K562 (cell line): ENCODE results near the gene DCN. TPM values are rescaled to one million over a fixed set of nuclear protein-coding genes. Genes with fewer than 3 reads are reported as not detected.

Experiments
- ATAC-seq: fragments of 200-7000 bp; cut with Tn5 transposase; 3 replicates; pipeline ENCODE4 v1.9.1; 2020; ENCODE audit warnings: moderate library complexity
- BruUV-seq: library from RNA; stranded (reverse); fragments of 400-500 nt; replicated peaks from 2 replicates; lab custom pipeline; 2021; lab: Mats Ljungman, UMichigan
- CTCF ChIA-PET: fragments of 300-600 bp; formaldehyde crosslinking; extraction: SDS; loops from one replicate; lab custom pipeline; 2021; ENCODE audit warnings: low intra/inter-chr PET ratio; lab: Yijun Ruan, JAX
- POLR2A ChIA-PET: fragments of 300-600, 350-650 bp; sonication (Branson Sonifier 250); formaldehyde crosslinking; extraction: SDS; loops from one replicate; lab custom pipeline; 2021; ENCODE audit warnings: antibody characterized with exemption, inconsistent platforms; lab: Yijun Ruan, JAX
- DNase-seq, 4 experiments: peaks; one replicate each; pipeline versions ENCODE4 v3.0.0 to v3.0.0-alpha.2; 2011 to 2018; ENCODE audit warnings: low spot score in 3 of 4, mixed read lengths in 3 of 4; ENCODE audit errors: extremely low read depth in 1 of 4
- FAIRE-seq: peaks from 2 replicates; lab custom pipeline; 2011; peaks lifted over from hg19 to GRCh38; lab: Jason Lieb, UNC
- H2AFZ ChIP-seq: 2 replicates; pipeline ENCODE4 v1.6.0; 2011; ENCODE audit warnings: low read depth, low read length, control low read depth, inconsistent platforms
- H3K27ac ChIP-seq: fragments of 200-600 bp; 3 replicates; pipeline ENCODE4 v1.8.0; 2011; ENCODE audit warnings: low read depth, mild to moderate bottlenecking, control low read depth, inconsistent platforms, low read length, moderate library complexity, mixed read lengths; ENCODE audit errors: extremely low read depth
- H3K27me3 ChIP-seq, 2 experiments: fragments of 300-600 bp in 1 of 2; 2 replicates in 1 of 2; 3 replicates in 1 of 2; pipeline versions ENCODE4 v1.6.0 to v1.8.0; 2011; ENCODE audit warnings: inconsistent platforms in 2 of 2, low read length in 2 of 2, mild to moderate bottlenecking in 1 of 2, mixed read lengths in 1 of 2, moderate library complexity in 1 of 2; ENCODE audit not compliant: control insufficient read depth in 2 of 2, insufficient read depth in 2 of 2
- H3K36me3 ChIP-seq: fragments of 300-600 bp; 3 replicates; pipeline ENCODE4 v1.8.0; 2011; ENCODE audit warnings: mild to moderate bottlenecking, low read length, inconsistent platforms; ENCODE audit not compliant: control insufficient read depth, insufficient read depth
- H3K4me1 ChIP-seq, 2 experiments: fragments of 200-600 bp in 1 of 2; replicated peaks in 1 of 2; 2 replicates in 1 of 2; 3 replicates in 1 of 2; pipeline versions ENCODE4 v1.5.1 to v1.8.0; 2011; ENCODE audit warnings: inconsistent platforms in 2 of 2, low read length in 2 of 2, mild to moderate bottlenecking in 1 of 2, mixed read lengths in 1 of 2, moderate library complexity in 1 of 2; ENCODE audit not compliant: control insufficient read depth in 2 of 2, insufficient read depth in 2 of 2
- H3K4me2 ChIP-seq: 2 replicates; pipeline ENCODE4 v1.6.1; 2011; ENCODE audit warnings: low read length, control low read depth, inconsistent platforms, mixed read lengths; ENCODE audit not compliant: insufficient read depth
- H3K4me3 ChIP-seq: fragments of 200-600 bp; sonication (generic), shearing (Covaris generic); 2 replicates; pipeline ENCODE4 v1.5.1; 2016; ENCODE audit warnings: control low read depth, inconsistent platforms
- H3K79me2 ChIP-seq: fragments of 200-600 bp; 3 replicates; pipeline ENCODE4 v1.8.0; 2011; ENCODE audit warnings: low read length, inconsistent platforms; ENCODE audit not compliant: control insufficient read depth, insufficient read depth
- H3K9ac ChIP-seq, 2 experiments: 2 replicates each; pipeline versions ENCODE4 v1.6.0 to v1.6.1; 2011; ENCODE audit warnings: low read depth in 2 of 2, low read length in 2 of 2, control low read depth in 1 of 2, inconsistent platforms in 1 of 2, mild to moderate bottlenecking in 1 of 2, mixed read lengths in 1 of 2; ENCODE audit not compliant: insufficient read depth in 1 of 2
- H3K9me1 ChIP-seq: one replicate; pipeline ENCODE4 v1.6.0; 2011; ENCODE audit warnings: inconsistent platforms, mild to moderate bottlenecking, low read length, moderate library complexity; ENCODE audit not compliant: control insufficient read depth, insufficient read depth
- H3K9me3 ChIP-seq: replicated peaks from 2 replicates; pipeline ENCODE4 v1.5.1; 2011; ENCODE audit warnings: low read depth, low read length, inconsistent platforms; ENCODE audit not compliant: control insufficient read depth, insufficient read depth
- H4K20me1 ChIP-seq: replicated peaks from 2 replicates; pipeline ENCODE4 v1.6.1; 2011; ENCODE audit warnings: low read length, inconsistent platforms, mixed read lengths; ENCODE audit not compliant: control insufficient read depth, insufficient read depth
- E2F3 ChIP-seq: fragments of 250-450 bp; sonication (Bioruptor Pico); IDR thresholded peaks from 2 replicates; pipeline ENCODE4 v1.4.0; 2020; ENCODE audit warnings: mild to moderate bottlenecking
- PHTF2 ChIP-seq: fragments of 250-450 bp; sonication (Bioruptor Pico); IDR thresholded peaks from 2 replicates; pipeline ENCODE4 v1.5.0; 2021; ENCODE audit warnings: mild to moderate bottlenecking
- TAF1 ChIP-seq: IDR thresholded peaks from 2 replicates; pipeline ENCODE4 v1.6.1; 2011; ENCODE audit warnings: mild to moderate bottlenecking, low read length, moderate library complexity; ENCODE audit not compliant: insufficient read depth, control insufficient read depth, severe bottlenecking; ENCODE audit errors: extremely low read depth
- ZNF133 ChIP-seq: fragments of 250-450 bp; sonication (Bioruptor Pico); IDR thresholded peaks from 2 replicates; pipeline ENCODE4 v1.4.0; 2020; ENCODE audit warnings: mild to moderate bottlenecking
- WGBS: fragments of 100-300 bp; shearing (Covaris generic); methylation state at CpG from one replicate; pipeline ENCODE4 v1.1.6; 2016; ENCODE audit warnings: low coverage, mixed read lengths; ENCODE audit not compliant: insufficient coverage; ENCODE audit errors: missing lambda C conversion rate; 5-methylcytosine and 5-hydroxymethylcytosine counted together
- in situ Hi-C: fragments of 300-500 bp; cut with MboI; formaldehyde crosslinking; loops from 4 replicates; pipeline ENCODE4 v1.15.0; 2018; ENCODE audit warnings: inconsistent platforms, mixed read lengths
- intact Hi-C: fragments of 100-400 bp; cut with micrococcal nuclease; formaldehyde crosslinking; loops from 2 replicates; pipeline ENCODE4 v1.14.2; 2022
- polyA plus RNA-seq, 8 experiments: library from polyadenylated mRNA; depleted of rRNA in 4 of 8; stranded (reverse) in 5 of 8; unstranded in 3 of 8; fragments of >200 nt; fragmentation: Nextera tagmentation in 2 of 8; fragmentation: Illumina TruSeq in 1 of 8; extraction: Ambion mirVana in 2 of 8; extraction: Trizol in 1 of 8; gene quantifications; 2 replicates each; pipeline versions ENCODE4 v1.2.1 to v1.2.3, GENCODE V29; 2011 to 2014; ENCODE audit warnings: inconsistent platforms in 1 of 8, missing spikeins in 1 of 8
- total RNA-seq, 7 experiments: library from RNA; depleted of rRNA in 6 of 7; stranded (reverse); fragments of >200 nt in 6 of 7; fragmentation: Illumina TruSeq in 2 of 7; extraction: Trizol in 2 of 7; gene quantifications; 2 replicates each; pipeline versions ENCODE4 v1.2.1 to v1.2.3, GENCODE V29; 2011 to 2021; ENCODE audit warnings: low replicate concordance in 1 of 7
- TF ChIP-seq, protein P1 (sequence below): IDR thresholded peaks from 2 replicates; pipeline ENCODE4 v1.6.1; 2011; ENCODE audit not compliant: insufficient read length; ENCODE audit errors: extremely low read depth

Gene DCN
- total and polyA plus RNA-seq, 9 of the 15 experiments (the other 6 are each of a cell fraction or from before 2014, with no cell fraction given), result 0.08 to 2.4 (median 0.31) TPM; not detected in 1

DNA sequence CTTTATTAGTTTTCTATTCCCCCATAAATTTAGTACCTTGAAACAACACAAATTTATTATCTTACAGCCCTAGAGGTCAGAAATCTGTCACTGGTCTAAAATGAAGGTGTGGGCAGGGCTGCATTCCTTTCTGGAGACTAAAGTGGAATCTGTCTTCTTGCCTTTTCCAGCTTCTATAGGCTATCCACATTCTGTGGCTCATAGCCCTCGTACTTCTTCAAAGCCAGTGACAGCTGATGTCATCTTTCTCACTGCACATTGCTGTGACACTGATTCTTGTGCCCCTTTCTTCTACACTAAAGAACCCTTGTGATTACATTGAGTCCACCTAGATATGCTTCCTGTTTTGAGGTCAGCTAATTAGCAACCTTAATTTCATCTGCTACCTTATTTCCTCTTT is 23.2 kb upstream of the DCN start (continued):
- TF ChIP-seq, protein P1, sequence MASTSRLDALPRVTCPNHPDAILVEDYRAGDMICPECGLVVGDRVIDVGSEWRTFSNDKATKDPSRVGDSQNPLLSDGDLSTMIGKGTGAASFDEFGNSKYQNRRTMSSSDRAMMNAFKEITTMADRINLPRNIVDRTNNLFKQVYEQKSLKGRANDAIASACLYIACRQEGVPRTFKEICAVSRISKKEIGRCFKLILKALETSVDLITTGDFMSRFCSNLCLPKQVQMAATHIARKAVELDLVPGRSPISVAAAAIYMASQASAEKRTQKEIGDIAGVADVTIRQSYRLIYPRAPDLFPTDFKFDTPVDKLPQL, result no peak
- TF ChIP-seq PHTF2 (CRISPR knock-in tag) (no peak), E2F3 (no peak), ZNF133 (CRISPR knock-in tag) (no peak)

DNA sequence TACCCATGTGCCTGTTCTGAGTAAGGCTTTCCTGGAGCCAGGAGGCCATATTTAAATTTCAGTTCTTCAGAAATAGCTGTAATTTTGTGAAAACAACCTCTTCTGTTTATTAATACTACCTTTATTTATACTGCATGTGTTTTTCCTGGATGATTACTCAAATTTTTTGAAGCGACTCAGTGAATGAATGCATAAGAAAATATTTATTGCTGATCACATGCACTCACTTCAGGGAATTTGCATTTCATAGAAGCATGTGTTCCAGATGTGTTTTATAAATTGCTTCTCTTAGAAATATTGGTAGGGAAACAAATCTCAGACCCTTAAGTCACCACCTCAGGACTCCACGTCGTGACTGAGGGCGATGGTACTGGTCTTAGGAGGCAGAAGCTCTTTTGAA is 21.8 kb upstream of the DCN start:
- BruUV-seq, result no TSS peak
- in situ Hi-C loops, result no loop called here

More for the DNA sequence above, 21.8 kb upstream of the DCN start:
- DNase-seq (no peak), ATAC-seq (no peak), FAIRE-seq (no peak)
- Histone ChIP-seq H3K4me2 (no peak overlapping the region), H3K36me3 (no peaks in the 10 kb centered on the region), H3K9ac (no peak overlapping the region), H3K9me3 (no peaks in the 10 kb centered on the region), H3K79me2 (no peaks in the 10 kb centered on the region), H3K27me3 (no peaks in the 10 kb centered on the region), H3K27ac (no peak overlapping the region), H3K4me1 (no peaks in the 10 kb centered on the region), H4K20me1 (no peaks in the 10 kb centered on the region), H3K9me1 (no peaks in the 10 kb centered on the region), H3K4me3 (no peak overlapping the region), H2AFZ (no peak overlapping the region)
- no peak for TF ChIP-seq TAF1
- intact Hi-C loops, result no loop called here
- WGBS, result 0% methylated on average over 4 of the region's 4 CpGs
- ChIA-PET POLR2A (no interaction called here), CTCF (no interaction called here)
